ENCODE results near the gene RAP1GAP2.
"Not testable (repeated sequence)": the region's sequence is repeated elsewhere in the genome, so short reads cannot be mapped to it uniquely, and the experiment has no call there.

Gene RAP1GAP2

DNA sequence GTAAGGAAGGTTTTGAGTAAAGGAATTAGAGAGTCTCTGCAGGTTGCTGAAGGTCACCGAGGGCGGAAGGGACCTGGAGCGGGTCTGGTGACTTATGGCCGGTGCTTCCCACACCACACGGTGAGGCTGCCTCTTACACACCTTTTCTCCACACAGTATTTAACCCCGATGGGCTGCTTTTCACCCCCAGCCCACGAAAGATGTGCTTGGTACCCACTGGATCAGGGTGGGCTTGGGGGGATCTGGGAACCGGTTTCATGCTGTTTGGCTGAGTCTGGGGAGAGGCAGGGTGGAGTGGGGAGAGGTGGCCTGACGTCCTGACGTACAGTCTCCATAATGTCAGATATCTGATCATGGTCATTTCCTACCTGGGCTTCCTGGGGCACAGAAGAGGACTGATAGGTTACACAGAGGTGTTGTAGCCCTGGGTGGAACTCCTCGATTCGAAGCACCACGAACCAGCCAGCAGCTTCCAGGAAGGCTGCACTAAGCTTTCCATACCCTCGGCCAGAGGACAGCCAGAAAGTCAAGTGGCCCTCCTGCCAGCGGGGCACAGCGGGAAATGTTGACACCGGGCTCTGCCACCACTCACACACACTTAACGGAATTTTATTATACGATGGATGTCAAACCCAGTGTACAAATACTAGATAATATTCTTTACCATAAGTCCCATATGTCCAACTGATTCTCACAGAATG is 233.1 kb downstream of the RAP1GAP2 start:
- DNase-seq: no peak

DNA sequence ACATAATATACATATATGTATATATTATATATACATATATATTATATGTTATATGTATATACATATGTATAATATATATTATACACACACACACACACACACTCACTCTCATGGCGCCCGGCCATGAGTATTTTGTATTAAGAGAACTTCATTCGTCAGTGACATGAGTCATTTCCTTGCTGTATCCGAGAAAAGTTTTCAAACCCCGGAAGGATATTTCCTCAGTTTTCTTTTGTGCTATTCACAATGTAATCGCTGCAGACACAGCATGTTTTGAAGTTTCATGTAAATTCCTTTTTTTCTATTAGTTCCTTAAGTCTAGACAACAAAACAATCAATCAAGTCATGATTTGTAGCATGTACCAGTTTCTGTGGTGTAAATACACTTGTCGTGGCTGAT is 233.9 kb downstream of the RAP1GAP2 start:
- DNase-seq: no peak

DNA sequence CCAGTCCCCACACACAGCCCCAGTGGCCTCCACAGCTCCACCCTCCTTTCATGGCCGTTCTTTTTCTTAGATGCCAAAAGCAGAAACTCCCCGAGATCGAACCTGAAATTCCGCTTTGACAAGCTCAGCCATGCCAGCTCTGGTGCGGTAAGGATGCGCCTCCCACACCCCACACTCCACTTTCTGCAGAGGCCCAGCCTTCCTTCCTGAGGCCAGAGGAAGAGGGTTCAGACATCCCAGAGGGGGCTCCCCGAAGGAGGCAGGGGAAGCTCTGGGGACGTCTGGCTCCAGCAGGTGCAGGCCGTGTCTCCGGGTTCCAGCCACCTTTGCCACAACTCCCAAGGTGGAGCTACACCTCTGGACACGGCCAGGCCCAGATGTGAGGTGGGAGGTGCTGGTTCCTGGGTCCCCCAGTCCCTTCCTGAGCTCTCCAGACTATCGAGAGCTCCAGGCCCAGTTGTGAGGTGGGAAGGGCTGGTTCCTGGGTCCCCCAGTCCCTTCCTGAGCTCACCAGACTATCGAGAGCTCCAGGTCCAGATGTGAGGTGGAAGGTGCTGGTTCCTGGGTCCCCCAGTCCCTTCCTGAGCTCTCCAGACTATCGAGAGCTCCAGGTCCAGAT is 234.7 kb downstream of the RAP1GAP2 start:
- not testable (repeated sequence) for DNase-seq

DNA sequence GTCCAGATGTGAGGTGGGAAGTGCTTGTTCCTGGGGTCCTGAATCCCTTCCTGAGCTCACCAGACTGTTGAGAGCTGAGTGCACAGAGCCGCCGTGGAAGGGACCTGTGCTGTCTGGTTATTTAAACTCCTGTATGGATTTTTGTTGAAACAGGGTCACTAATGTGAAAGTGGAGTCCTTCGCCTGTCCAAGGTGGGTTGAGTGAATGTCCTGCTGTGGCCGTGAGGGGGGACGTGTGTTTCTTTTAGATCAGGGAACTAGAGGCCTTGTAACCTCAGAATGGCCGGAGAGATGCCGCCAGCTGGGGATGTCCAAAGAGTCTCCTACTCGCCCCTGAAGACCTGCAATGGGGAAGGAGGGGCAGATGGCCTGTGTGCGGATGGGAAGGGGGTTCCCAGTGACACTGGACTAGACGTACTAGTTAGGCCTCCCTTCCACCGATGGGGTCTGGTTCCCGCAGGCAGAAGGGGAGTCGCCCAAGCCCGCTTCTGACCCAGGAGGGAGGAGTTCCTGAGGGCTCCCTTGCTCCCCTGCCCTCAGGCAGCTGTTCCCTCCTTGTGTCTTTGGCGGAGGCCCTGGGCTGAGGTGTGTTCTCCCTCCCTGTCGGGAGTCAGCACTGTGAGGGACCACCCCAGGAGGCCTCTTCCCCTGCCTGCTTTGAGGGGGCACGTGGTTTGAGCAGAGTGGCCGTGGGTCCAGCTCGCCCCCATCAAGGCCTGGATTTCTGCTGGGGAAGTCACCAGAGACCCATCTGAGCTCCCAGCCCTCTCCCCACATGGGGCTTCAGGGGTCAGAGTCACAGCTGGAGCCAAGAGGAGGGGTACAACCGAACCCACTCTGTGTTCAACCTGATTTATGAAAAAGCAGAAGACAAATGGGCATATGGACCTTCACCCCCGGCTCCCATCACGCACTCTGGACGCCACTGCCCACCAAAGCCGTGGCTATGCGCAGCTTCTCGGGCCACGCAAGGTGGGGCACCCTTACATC is 236.3 kb downstream of the RAP1GAP2 start:
- no peak for DNase-seq

DNA sequence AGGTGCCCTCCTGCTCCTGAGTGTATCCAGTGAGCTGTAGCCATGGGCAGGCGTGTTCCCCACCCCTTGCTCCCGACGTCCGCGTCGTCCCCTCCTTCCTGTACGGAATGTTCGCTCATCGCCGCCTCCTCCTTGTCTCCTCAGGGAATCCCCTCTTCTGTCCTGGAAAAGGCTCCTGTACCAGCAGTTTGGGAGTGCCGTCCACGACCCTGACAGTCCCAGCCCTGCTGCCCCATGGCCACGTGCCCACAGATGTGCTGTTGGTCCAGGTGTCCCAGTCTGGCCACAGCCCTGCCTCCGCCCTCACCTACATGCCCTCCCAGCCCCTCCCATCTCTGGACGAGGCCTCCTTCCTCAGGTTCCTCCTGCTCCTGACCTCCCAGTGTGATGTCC is 237.0 kb downstream of the RAP1GAP2 start:
- DNase-seq: no peak

DNA sequence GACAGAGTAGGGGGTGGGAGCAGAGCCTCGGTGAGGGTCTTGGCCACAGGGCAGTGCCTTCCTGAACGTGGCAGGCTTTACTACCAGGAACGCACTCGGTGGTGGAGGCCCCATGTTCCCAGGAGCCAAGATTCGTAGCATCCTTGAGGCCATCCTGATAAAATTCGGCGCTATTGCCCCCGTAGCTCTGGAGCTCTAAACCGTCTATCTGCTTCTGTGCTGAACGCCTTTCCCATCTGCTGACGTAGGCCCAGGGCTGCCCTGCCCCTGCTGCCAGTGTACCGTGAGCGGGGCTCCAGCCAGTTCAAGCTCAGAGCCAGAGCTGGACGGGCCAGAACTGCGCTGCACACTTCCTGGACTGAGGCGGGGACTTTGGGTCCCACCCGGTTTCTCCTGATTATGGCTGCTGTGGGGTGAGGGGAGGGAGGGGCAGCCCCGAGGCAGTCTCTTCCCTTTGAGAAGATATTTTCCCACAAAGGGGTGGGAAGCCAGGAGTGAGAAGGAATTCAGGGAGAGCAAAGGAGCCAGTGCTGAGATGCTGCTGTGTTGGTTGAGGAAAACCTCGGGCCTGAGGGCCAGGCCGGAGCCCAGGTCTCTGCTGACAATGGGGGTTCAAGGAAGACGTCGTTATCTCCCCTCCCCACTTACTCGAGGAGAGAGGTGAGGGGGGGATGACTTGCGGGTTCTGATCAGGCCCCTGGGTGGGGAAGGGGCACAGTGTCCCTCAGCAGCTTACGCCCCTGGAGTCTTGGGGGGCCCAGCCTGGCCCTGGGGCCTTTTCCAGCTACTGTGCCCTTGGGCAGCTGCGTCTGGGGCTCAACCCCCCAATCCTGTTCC is 237.7 kb downstream of the RAP1GAP2 start:
- no peak for DNase-seq

DNA sequence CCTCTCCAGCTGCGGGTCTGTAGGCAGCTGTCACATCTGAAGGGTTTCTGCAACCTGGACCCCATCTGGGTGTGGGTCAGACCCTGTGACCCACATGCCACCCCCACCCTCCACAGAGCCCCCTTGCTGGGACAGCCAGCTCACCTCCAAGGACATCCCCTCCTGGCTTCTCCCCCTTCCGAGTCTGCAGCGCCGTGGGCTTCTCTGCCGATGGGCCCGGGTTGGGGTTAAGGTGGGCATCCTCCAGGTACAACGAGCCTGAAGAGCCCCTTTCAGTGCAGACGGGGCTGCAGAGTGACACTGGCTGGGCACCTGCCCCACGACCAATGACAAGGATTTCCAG is 238.3 kb downstream of the RAP1GAP2 start:
- DNase-seq: no peak

DNA sequence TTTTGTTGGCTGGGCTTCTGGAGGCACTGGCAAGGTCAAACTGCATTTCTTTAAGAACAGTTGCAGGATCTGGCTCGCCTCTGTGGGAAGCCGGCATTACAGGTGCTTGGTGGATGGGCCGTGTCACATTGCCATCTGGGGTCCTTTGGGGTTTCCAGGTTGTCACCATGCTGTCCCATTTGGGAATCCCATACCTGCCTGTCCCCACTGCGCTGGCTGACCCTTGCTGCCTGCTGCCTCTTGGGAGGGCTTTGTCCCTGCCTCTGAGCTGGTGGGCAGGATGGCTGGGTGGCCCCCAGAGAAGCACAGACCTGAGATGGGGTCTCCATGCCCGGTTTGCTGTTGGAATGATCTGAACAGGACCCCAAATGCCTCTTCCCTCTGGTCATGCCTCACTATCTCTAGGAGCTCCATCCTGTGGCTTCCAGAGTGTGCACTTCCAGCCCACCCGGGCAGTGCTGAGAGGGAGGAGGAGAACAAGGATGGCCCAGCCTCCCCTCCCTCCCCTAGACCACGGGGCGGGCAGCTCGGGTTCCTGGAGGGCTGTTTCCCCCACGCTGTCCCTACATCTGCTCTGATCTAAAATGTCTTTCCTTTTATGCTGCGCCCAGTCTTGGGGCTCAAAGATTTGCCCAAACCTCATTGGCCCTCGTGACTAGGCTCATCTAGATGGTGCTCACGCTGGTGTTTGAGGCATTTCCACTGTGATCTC is 239.2 kb downstream of the RAP1GAP2 start:
- DNase-seq: no peak

DNA sequence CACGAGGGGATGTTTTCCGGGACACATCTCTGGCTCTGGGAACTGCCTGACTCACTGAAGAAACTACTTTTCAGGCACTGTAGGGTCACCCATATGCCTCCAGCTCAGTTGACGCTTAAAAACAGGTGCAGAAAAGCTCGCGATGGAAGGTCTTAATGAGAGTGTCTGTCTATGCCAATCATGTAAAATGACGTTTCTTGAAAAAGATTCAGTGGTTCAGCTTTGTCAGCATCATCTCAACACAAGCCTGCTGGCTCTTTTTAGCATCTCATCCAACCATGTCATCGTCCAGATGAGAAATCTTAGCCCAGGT is 239.7 kb downstream of the RAP1GAP2 start:
- DNase-seq: no peak

DNA sequence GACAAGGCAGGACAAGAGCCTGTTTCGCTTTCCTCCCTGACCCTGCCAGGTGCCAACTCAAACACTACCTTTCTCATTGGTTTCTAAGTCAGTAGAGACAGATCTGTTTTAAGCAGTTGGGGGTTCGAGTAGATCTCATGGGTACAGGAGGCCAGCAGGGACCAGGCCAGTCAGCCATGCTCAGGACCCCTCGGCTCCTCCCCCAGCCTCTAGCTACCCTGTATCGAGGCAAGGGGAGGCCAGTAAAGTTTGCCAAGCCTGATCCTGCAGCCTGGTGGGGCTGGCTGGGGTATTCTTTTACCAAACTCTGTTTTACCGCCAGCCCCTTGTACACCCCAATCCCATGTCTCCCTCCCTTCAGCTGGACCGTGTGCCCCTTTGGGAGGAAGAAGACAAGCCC is 240.6 kb downstream of the RAP1GAP2 start:
- DNase-seq: no peak

DNA sequence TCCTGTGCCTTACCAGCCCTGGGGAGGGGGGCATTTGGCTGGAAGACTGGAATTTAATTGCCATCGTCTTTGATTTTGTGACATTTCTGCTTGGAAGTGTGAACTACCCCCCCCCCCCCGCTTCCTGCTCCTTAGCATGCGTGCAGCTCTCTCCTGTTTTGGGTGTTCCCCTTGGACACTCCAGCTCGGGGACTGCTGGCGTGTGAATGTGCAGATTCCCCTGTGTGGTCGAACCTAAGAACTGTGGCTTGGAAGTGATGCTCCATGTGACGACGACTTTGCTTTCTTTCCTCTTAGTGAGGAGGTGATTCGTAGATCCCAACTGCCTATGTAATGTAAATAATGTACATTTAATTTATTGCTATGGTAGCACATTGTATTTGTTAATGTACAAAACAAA is 241.0 kb downstream of the RAP1GAP2 start:
- DNase-seq: no peak

DNA sequence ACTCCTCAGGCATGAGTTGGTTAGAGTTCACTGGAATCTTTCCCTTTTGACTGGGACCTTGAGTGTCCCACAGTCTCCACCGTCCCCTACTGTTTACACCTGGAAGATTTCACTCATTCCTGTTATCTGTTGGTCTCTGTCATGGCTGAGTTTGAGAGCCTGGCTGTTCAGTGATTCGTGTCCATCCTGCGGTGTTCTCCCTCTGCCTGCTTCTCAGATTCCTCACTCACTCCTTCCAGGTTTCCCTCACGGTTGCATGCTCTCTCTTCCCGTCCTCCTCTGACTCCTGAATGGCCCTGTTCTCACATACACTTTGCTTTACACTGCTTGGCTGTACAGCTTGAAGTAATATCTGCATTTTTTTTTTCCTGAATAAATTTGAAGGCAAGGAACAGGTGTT is 242.7 kb downstream of the RAP1GAP2 start:
- no peak for DNase-seq

DNA sequence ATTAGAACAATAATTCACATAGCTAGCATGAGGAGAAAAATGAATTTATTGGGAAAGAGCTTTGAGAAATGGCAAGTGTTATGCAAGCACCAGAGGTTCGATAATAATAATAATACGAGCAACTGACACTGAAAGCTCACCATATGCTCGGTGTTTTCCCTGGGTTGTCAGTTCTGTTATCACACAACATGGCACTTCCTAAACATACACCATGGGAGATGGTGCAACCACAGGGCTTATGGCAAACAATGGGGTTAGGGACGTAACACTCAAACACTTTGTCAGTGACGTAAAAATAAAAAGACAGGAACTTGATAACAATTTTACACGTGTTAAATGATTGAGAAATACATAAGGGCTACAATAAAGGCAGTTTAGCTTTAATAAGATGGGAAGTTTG is 243.5 kb downstream of the RAP1GAP2 start:
- no peak for DNase-seq

DNA sequence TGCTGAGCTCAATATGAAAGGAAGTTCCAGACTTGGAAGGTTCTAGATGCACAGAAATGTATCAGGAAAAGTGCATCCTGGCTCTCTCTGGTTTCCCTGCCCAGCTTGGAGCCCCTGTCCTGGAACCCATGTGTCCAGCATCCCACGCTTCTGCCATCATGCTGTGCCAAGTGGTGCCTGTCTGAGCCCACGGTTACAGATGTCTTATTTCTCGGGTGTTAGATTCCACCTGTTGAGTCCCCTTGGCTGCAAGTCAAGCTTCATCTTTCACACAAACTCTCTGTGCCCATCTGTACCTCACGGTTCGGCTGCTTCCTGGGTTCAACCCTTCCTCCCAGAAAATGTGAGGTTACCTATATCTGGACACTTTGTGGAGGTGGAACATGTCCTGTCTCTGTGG is 244.6 kb downstream of the RAP1GAP2 start:
- no peak for DNase-seq

DNA sequence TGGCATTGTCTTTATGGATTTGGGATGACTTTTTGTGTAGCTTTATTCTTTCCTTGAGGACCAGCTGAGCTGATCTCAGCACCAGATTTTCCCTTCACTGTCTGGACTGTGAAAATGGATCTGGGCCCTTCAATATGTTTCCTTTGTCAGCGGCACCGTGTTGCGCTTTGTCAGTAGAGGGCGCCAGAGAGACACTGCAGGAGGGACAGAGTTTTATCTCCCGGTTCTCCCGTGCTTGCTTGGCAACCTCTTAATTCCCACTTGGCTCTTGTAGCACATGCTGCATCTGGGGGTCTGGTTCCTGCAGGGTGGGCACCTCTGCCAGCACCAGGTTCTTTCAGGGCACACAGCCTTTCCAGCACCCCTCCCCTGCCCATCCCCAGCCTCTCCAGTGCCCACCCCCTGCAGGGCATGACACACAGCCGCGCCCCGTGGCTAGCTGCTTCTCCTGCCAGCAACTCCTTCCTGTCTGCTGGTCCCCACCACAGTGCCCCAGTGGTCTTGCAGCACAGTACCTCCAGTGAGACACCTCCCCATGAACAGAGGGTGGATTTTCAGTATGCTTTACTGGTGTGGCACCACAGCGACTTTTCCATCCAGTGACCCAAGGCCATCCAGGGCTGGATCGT is 247.6 kb downstream of the RAP1GAP2 start:
- DNase-seq: peak; percentile 58

DNA sequence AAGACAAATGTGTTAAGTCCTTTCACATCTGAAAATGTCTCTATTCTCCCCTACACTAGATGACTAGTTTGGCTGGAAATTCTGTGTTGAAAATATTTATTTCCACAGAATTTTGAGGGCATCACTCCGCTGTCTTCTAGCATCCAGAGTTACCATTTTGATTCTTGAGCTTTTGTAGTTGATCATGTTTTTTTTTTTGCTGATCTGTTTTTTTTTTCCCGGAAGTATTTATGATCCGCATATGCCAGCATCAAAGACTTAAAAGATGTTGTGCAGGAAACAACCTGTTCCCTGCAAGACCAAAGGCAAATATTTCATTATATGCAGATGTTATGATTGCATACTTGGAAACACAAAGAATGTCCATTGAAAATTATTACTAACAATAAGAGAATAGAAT is 250.5 kb downstream of the RAP1GAP2 start:
- no peak for DNase-seq

DNA sequence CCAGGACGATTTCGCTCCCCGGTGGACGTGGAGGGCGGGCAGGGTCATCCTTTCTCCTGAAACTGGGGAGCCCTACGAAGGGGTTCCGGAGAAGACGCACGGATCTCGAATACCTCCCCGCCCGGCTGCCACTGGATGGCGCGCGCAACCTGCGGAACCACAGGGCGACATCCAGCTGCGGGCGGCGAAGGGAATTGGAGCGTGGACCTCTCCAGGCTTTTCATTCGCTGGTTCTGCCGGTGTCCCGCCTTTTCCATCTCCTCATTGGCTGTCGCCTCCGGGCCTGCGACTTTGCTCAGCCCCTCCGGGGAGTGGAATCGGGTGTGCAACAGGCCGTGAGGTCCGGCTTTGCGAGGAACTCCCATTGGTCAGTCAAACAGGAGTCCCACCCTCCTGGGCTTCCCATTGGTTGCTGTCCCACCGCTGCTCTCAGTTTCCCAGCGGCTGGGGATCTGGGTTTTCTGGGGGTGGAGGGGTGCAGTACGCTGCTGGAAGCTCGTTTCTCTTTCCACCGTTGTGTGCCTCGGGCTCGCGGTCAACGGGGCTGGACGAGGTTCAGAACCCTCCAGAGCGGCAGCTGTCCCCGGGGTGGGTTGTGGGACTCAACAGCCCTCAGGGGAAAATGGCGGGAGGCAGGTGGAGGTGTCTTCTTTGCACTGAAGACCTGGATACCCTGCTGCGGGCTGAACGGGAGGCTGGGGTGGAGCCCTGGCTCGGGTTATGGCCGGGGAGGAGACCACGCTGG is 252.7 kb downstream of the RAP1GAP2 start:
- DNase-seq: peak; percentile 97

DNA sequence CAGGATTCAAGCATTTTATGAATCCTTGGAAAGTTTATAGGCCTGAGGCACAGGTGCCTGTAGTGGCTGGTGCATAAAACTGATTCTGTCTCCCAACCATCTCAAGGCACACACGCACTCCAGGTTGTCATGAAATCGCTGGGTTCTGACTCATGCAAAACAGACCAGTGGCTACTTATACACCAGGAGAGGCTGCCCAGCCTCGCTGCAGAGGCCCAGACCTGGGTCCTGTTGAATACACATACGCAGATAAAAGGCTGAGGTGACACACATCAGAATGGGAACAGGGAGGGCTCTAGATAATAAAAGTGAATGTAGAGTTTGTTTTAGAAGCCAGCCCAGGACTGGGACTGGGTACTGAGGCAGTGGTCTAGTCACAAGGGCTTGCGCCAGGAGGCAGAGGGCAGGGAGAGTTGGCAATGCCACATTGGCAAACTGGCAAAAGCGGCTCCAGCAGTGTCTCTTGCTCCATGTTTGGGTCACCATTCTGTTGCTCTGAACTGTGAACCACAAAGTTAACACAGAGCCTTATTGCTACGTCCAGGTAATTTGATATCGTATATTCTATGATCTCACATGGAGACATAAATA is 253.6 kb downstream of the RAP1GAP2 start:
- DNase-seq: no peak

DNA sequence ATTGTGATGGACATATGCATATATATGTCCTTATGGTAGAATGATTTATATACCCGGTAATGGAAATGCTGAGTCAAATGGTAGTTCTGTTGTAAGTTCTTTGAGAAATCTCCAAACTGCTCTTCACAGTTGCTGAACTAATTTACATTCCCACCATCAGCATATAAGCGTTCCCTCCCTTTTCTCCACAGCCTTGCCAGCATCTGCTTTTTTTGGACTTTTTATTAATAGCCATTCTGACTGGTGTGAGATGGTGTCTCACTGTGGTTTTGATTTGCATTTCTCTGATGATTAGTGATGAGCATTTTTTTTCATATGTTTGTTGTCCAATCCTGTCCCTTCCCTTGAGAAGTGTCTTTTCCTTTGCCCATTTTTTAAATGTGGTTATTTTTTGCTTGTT is 258.6 kb downstream of the RAP1GAP2 start:
- not testable (repeated sequence) for DNase-seq

DNA sequence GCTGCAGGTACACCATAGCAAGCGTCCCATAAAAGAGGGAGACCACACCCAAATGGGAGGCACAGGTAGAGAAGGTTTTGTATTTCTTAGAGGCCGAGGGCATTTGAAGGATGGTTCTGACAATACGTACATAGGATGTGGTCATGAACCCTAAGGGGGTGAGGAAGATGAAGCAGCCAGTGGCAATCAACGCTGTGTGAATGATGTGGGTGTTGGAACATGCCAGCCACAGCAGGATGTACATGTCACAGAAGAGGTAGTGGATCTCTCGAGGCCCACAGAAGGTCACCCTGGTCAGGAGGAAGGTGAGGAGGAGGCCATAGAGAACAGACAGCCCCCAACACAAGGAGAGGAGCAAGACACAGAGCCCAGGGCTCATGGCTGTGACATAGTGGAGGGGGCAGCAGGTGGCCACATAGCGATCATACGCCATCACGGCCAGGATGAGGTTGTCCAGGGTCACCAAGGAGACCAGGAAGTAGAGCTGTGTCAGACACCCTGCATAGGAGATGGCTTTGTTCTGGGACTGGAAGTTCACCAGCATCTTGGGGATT is 266.7 kb downstream of the RAP1GAP2 start:
- DNase-seq: not testable (repeated sequence)
